SK-N-SH (cell line): ENCODE results near the gene COA4. TPM values are rescaled to one million over a fixed set of nuclear protein-coding genes. Genes with fewer than 3 reads are reported as not detected.

ENCODE experiments used
- CTCF ChIA-PET: fragments of 300-600, 350-600 bp; formaldehyde crosslinking; extraction: SDS; loops from one replicate; lab custom pipeline; 2021; lab: Yijun Ruan, JAX
- POLR2A ChIA-PET: fragments of 350-600 bp; sonication (Branson Sonifier 250); formaldehyde crosslinking; extraction: SDS; loops from one replicate; lab custom pipeline; 2020; ENCODE audit warnings: antibody characterized with exemption, inconsistent platforms; lab: Yijun Ruan, JAX
- DNase-seq: peaks from one replicate; pipeline ENCODE4 v3.0.0; 2012
- H2AFZ ChIP-seq: fragments of 200-600 bp; sonication (generic); 2 replicates; pipeline ENCODE4 v1.8.1; 2016; ENCODE audit warnings: antibody characterized with exemption, mild to moderate bottlenecking, low read depth
- H3F3A ChIP-seq: fragments of 200-600 bp; sonication (generic); replicated peaks from 2 replicates; pipeline ENCODE3; 2016; ENCODE audit warnings: antibody characterized with exemption, mild to moderate bottlenecking; ENCODE audit not compliant: insufficient read depth
- H3K27ac ChIP-seq, 2 experiments: fragments of 200-500 bp in 1 of 2; fragments of 200-600 bp in 1 of 2; sonication (Bioruptor generic) in 1 of 2; sonication (generic), shearing (Covaris generic) in 1 of 2; 2 replicates each; pipeline versions ENCODE4 v1.5.1 to v1.6.1; 2014 to 2016; ENCODE audit warnings: low read depth in 2 of 2, inconsistent platforms in 1 of 2, low read length in 1 of 2, mild to moderate bottlenecking in 1 of 2, mixed read lengths in 1 of 2
- H3K27me3 ChIP-seq: fragments of 200-600 bp; sonication (generic), shearing (Covaris generic); 2 replicates; pipeline ENCODE4 v1.6.1; 2016; ENCODE audit warnings: mixed run types; ENCODE audit not compliant: insufficient read depth
- H3K36me3 ChIP-seq, 2 experiments: fragments of 200-500 bp in 1 of 2; fragments of 200-600 bp in 1 of 2; sonication (Bioruptor generic) in 1 of 2; sonication (generic) in 1 of 2; replicated peaks in 1 of 2; 2 replicates each; pipeline versions ENCODE3 to v1.5.1; 2014 to 2016; ENCODE audit warnings: low read length in 1 of 2, mild to moderate bottlenecking in 1 of 2; ENCODE audit not compliant: insufficient read depth in 2 of 2, control insufficient read depth in 1 of 2
- H3K4me1 ChIP-seq, 2 experiments: fragments of 200-500 bp in 1 of 2; fragments of 200-600 bp in 1 of 2; sonication (Bioruptor generic) in 1 of 2; sonication (generic), shearing (Covaris generic) in 1 of 2; 2 replicates each; pipeline versions ENCODE4 v1.5.1 to v1.6.1; 2014 to 2016; ENCODE audit warnings: low read depth in 1 of 2, low read length in 1 of 2, mixed run types in 1 of 2; ENCODE audit not compliant: insufficient read depth in 2 of 2, control insufficient read depth in 1 of 2
- H3K4me2 ChIP-seq: fragments of 200-600 bp; sonication (generic), shearing (Covaris generic); 2 replicates; pipeline ENCODE4 v1.6.1; 2017; ENCODE audit warnings: mixed run types
- H3K4me3 ChIP-seq, 2 experiments: fragments of 200-500 bp in 1 of 2; fragments of 200-600 bp in 1 of 2; sonication (Bioruptor generic) in 1 of 2; sonication (generic), shearing (Covaris generic) in 1 of 2; 2 replicates each; pipeline versions ENCODE4 v1.5.1 to v1.8.1; 2014 to 2016; ENCODE audit warnings: low read depth in 2 of 2, inconsistent platforms in 1 of 2, low read length in 1 of 2, mild to moderate bottlenecking in 1 of 2, mixed read lengths in 1 of 2, moderate library complexity in 1 of 2
- H3K79me2 ChIP-seq: fragments of 200-600 bp; sonication (generic); 2 replicates; pipeline ENCODE4 v1.8.1; 2017; ENCODE audit warnings: mild to moderate bottlenecking; ENCODE audit not compliant: insufficient read depth
- H3K9ac ChIP-seq: fragments of 200-600 bp; sonication (generic); 2 replicates; pipeline ENCODE4 v1.6.1; 2017; ENCODE audit warnings: mixed run types
- H3K9me2 ChIP-seq: fragments of 200-600 bp; sonication (generic); 2 replicates; pipeline ENCODE4 v1.6.1; 2017; ENCODE audit warnings: mixed run types
- H3K9me3 ChIP-seq: fragments of 200-600 bp; sonication (generic); 2 replicates; pipeline ENCODE4 v1.6.1; 2017; ENCODE audit warnings: mixed run types, mild to moderate bottlenecking, moderate library complexity
- H4K20me1 ChIP-seq: fragments of 200-600 bp; sonication (generic); 2 replicates; pipeline ENCODE4 v1.6.1; 2017; ENCODE audit warnings: mild to moderate bottlenecking, mixed run types; ENCODE audit not compliant: insufficient read depth
- CHD2 ChIP-seq: fragments of 150-350 bp; IDR thresholded peaks from 2 replicates; pipeline ENCODE4 v1.6.1; 2018; ENCODE audit warnings: low read length; ENCODE audit not compliant: partially characterized antibody
- ELF1 ChIP-seq: IDR thresholded peaks from 2 replicates; pipeline ENCODE4 v1.4.0; 2012
- EP300 ChIP-seq, 2 experiments: IDR thresholded peaks; 2 replicates each; pipeline versions ENCODE4 v1.4.0 to v1.6.1; 2012; ENCODE audit warnings: borderline replicate concordance in 1 of 2, low read depth in 1 of 2, low read length in 1 of 2
- EZH2phosphoT487 ChIP-seq: fragments of 200-600 bp; sonication (generic); IDR thresholded peaks from 2 replicates; pipeline ENCODE4 v1.6.1; 2017; ENCODE audit warnings: low read depth, mixed run types, mild to moderate bottlenecking, antibody characterized with exemption, moderate library complexity, borderline replicate concordance
- FOXM1 ChIP-seq: IDR thresholded peaks from 2 replicates; pipeline ENCODE4 v1.4.0; 2012; ENCODE audit warnings: low read depth, mild to moderate bottlenecking
- GATA2 ChIP-seq: sonication (generic); formaldehyde crosslinking; IDR thresholded peaks from 2 replicates; pipeline ENCODE4 v1.5.0; 2020; ENCODE audit warnings: mild to moderate bottlenecking, missing genetic modification reagents
- MXI1 ChIP-seq: IDR thresholded peaks from 2 replicates; pipeline ENCODE4 v1.6.1; 2012; ENCODE audit warnings: mild to moderate bottlenecking, low read depth, low read length, improper control_type of control experiment
- NFIC ChIP-seq: IDR thresholded peaks from 2 replicates; pipeline ENCODE4 v1.4.0; 2012; ENCODE audit warnings: borderline replicate concordance
- NRF1 ChIP-seq: IDR thresholded peaks from 2 replicates; pipeline ENCODE4 v1.6.1; 2012; ENCODE audit warnings: low read depth, mild to moderate bottlenecking, low read length
- POLR2AphosphoS5 ChIP-seq: IDR thresholded peaks from 2 replicates; pipeline ENCODE4 v1.6.1; 2012; ENCODE audit warnings: low read depth, low read length
- RAD21 ChIP-seq: IDR thresholded peaks from 2 replicates; pipeline ENCODE4 v1.6.1; 2012; ENCODE audit warnings: mild to moderate bottlenecking, low read length
- RCOR1 ChIP-seq: fragments of 150-350 bp; IDR thresholded peaks from 2 replicates; pipeline ENCODE4 v1.6.1; 2017; ENCODE audit warnings: antibody characterized with exemption, low read length
- RFX5 ChIP-seq: IDR thresholded peaks from 2 replicates; pipeline ENCODE4 v1.6.1; 2012; ENCODE audit warnings: mild to moderate bottlenecking, improper control_type of control experiment, low read length
- SIN3A ChIP-seq: IDR thresholded peaks from 2 replicates; pipeline ENCODE4 v1.6.1; 2012; ENCODE audit warnings: low read depth, mild to moderate bottlenecking, low read length, moderate library complexity, borderline replicate concordance
- SMC3 ChIP-seq: IDR thresholded peaks from 2 replicates; pipeline ENCODE4 v1.6.1; 2012; ENCODE audit warnings: low read depth, low read length, improper control_type of control experiment
- TAF1 ChIP-seq: IDR thresholded peaks from 2 replicates; pipeline ENCODE4 v1.6.1; 2012; ENCODE audit warnings: low read depth, mild to moderate bottlenecking, low read length, moderate library complexity, borderline replicate concordance
- TEAD4 ChIP-seq: IDR thresholded peaks from 2 replicates; pipeline ENCODE4 v1.4.0; 2012; ENCODE audit warnings: mild to moderate bottlenecking, borderline replicate concordance; ENCODE audit not compliant: insufficient read depth
- YY1 ChIP-seq: IDR thresholded peaks from 2 replicates; pipeline ENCODE4 v1.4.0; 2012; ENCODE audit warnings: low read depth, mild to moderate bottlenecking
- WGBS: methylation state at CpG from one replicate; pipeline ENCODE4 v1.1.6; 2017; ENCODE audit warnings: low lambda C conversion rate; 5-methylcytosine and 5-hydroxymethylcytosine counted together
- polyA plus RNA-seq, 3 experiments: library from polyadenylated mRNA; depleted of rRNA; stranded (reverse); fragments of >200 nt; gene quantifications; 2 replicates each; pipeline ENCODE4 v1.2.3, GENCODE V29; 2012
- TF ChIP-seq, protein P1 (sequence below): fragments of 150-350 bp; IDR thresholded peaks from 2 replicates; pipeline ENCODE4 v1.6.1; 2016; ENCODE audit warnings: mild to moderate bottlenecking, low read depth, low read length
- TF ChIP-seq, protein P2 (sequence below): IDR thresholded peaks from 2 replicates; pipeline ENCODE4; 2012
- TF ChIP-seq, protein P3 (sequence below): IDR thresholded peaks from 2 replicates; pipeline ENCODE4 v1.6.1; 2012; ENCODE audit warnings: mild to moderate bottlenecking, low read depth, low read length, moderate library complexity
- TF ChIP-seq, protein P4 (sequence below): IDR thresholded peaks from 2 replicates; pipeline ENCODE4 v1.4.0; 2012; ENCODE audit warnings: low read depth

Gene COA4
- polyA plus RNA-seq, 1 of the 3 experiments (the other 2 are of a cell fraction) = 171 TPM

DNA sequence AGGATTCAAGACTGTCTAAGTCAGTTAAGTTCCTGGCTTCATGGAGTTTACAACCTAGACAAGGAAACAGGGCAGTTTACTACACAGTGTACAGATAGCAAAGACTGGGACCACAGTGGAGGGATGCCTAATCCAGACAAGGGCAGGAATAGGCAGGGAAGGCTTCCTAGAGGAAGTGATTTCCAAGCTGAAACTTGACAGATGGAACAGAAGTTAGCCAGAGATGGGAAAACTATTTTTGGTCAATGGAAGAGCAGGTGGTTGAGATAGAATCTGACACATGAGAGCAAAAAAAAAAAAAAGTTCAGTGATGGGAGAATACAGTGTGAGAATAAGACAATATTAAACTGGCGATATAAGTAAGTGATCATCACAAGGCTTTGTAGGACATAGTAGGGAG, 1.3 kb downstream of the COA4 start:
- CTCF ChIA-PET = no interaction called here
- TF ChIP-seq YY1 = no peak
- no peak for TF ChIP-seq NRF1
- TF ChIP-seq TAF1 = no peak
- no peak for TF ChIP-seq RFX5
- no peak for TF ChIP-seq EZH2phosphoT487
- TF ChIP-seq TEAD4 = no peak
- TF ChIP-seq RAD21 = no peak
- TF ChIP-seq MXI1 = no peak
- no peak for TF ChIP-seq SMC3
- TF ChIP-seq, protein P1, sequence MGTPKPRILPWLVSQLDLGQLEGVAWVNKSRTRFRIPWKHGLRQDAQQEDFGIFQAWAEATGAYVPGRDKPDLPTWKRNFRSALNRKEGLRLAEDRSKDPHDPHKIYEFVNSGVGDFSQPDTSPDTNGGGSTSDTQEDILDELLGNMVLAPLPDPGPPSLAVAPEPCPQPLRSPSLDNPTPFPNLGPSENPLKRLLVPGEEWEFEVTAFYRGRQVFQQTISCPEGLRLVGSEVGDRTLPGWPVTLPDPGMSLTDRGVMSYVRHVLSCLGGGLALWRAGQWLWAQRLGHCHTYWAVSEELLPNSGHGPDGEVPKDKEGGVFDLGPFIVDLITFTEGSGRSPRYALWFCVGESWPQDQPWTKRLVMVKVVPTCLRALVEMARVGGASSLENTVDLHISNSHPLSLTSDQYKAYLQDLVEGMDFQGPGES = no peak
- TF ChIP-seq ELF1 = no peak
- no peak for TF ChIP-seq RCOR1
- TF ChIP-seq, protein P2, sequence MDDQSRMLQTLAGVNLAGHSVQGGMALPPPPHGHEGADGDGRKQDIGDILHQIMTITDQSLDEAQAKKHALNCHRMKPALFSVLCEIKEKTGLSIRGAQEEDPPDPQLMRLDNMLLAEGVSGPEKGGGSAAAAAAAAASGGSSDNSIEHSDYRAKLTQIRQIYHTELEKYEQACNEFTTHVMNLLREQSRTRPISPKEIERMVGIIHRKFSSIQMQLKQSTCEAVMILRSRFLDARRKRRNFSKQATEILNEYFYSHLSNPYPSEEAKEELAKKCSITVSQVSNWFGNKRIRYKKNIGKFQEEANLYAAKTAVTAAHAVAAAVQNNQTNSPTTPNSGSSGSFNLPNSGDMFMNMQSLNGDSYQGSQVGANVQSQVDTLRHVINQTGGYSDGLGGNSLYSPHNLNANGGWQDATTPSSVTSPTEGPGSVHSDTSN = no peak
- no peak for TF ChIP-seq EP300 (IDR thresholded peaks at IDR 0.05; ENCODE audit: borderline replicate concordance in 1 of 2, low read depth in 1 of 2, low read length in 1 of 2)
- TF ChIP-seq NFIC = no peak
- TF ChIP-seq, all 33 proteins: peak for 0
- Histone ChIP-seq H3K27me3 (no peaks in the 10 kb centered on the region), H4K20me1 (no peaks in the 10 kb centered on the region), H3K36me3 (peaks cover 20 to 53% of the 10 kb centered on the region in 2 experiments), H3K4me1 (peaks cover 0 to 4% of the 10 kb centered on the region in 2 experiments; a peak in 3 of 4 replicates), H3K4me2 (peak overlapping the region; percentile 87), H3K9me3 (no peaks in the 10 kb centered on the region), H3K79me2 (peaks cover 56% of the 10 kb centered on the region), H3K4me3 (peak overlapping the region; percentile 72 to 88), H3F3A (peaks cover 13% of the 10 kb centered on the region), H3K9me2 (no peaks in the 10 kb centered on the region), H3K27ac (peak overlapping the region in 1 of 2 experiments; percentile 94; a peak in 1 of 4 replicates), H2AFZ (no peak overlapping the region), H3K9ac (peak overlapping the region; percentile 81; the same call in 1 of the 2 replicates)
- WGBS = 91% methylated on average over 1 of the region's 1 CpG
- POLR2A ChIA-PET = interaction anchor here (0.8 kb wide), 1 partner anchor 87 kb away, joined by 5 read pairs; the partner anchor contains the start of gene MRPL48
- no peak for DNase-seq

DNA sequence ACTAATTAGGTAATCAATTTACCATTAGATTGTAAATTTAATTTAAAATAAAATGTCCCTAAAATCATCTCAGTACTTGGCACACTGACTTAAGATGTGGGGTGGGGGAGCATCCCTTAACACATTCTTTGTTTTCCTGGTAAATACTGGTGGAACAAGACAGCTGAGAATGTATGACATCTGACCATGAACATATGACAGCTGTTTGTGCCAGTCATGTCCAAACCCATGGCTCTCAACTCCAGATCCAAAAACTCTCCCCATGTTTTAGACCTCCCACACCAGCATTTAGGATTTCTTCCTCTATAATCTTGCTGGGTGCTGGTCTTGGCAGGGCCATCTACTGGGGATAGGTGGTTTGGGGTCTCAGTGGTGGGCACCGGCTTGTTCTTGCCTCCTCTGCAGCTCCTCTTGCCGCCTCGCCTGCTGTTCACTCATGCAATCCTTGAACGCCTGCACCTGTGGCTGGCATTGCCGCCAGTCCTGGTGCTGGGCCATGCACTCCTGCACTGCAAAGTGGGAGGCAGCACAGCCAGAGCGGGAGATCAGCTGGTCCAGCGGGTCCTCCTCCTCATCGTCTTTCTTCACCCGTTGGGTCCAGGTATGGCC, 3.8 kb downstream of the COA4 start:
- Histone ChIP-seq H3K9me3 (no peaks in the 10 kb centered on the region), H2AFZ (no peak overlapping the region), H3K79me2 (peaks cover 49% of the 10 kb centered on the region), H3K27ac (no peak overlapping the region), H3K9me2 (no peaks in the 10 kb centered on the region), H4K20me1 (no peaks in the 10 kb centered on the region), H3K4me2 (no peak overlapping the region), H3K27me3 (no peaks in the 10 kb centered on the region), H3K9ac (no peak overlapping the region), H3K4me3 (no peak overlapping the region), H3K36me3 (peaks cover 16 to 50% of the 10 kb centered on the region in 2 experiments), H3K4me1 (peaks cover 0 to 8% of the 10 kb centered on the region in 2 experiments; a peak in 3 of 4 replicates), H3F3A (peaks cover 30% of the 10 kb centered on the region)
- over 99% methylated on average over 9 of the region's 9 CpGs for WGBS
- ChIA-PET CTCF (no interaction called here), POLR2A (no interaction called here)
- DNase-seq = no peak
- TF ChIP-seq TAF1 = no peak
- TF ChIP-seq SIN3A = no peak
- TF ChIP-seq NRF1 = no peak
- TF ChIP-seq POLR2AphosphoS5 = no peak
- TF ChIP-seq RCOR1 = no peak
- TF ChIP-seq TEAD4 = no peak
- TF ChIP-seq, protein P3, sequence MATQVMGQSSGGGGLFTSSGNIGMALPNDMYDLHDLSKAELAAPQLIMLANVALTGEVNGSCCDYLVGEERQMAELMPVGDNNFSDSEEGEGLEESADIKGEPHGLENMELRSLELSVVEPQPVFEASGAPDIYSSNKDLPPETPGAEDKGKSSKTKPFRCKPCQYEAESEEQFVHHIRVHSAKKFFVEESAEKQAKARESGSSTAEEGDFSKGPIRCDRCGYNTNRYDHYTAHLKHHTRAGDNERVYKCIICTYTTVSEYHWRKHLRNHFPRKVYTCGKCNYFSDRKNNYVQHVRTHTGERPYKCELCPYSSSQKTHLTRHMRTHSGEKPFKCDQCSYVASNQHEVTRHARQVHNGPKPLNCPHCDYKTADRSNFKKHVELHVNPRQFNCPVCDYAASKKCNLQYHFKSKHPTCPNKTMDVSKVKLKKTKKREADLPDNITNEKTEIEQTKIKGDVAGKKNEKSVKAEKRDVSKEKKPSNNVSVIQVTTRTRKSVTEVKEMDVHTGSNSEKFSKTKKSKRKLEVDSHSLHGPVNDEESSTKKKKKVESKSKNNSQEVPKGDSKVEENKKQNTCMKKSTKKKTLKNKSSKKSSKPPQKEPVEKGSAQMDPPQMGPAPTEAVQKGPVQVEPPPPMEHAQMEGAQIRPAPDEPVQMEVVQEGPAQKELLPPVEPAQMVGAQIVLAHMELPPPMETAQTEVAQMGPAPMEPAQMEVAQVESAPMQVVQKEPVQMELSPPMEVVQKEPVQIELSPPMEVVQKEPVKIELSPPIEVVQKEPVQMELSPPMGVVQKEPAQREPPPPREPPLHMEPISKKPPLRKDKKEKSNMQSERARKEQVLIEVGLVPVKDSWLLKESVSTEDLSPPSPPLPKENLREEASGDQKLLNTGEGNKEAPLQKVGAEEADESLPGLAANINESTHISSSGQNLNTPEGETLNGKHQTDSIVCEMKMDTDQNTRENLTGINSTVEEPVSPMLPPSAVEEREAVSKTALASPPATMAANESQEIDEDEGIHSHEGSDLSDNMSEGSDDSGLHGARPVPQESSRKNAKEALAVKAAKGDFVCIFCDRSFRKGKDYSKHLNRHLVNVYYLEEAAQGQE = no peak
- TF ChIP-seq, protein P4, sequence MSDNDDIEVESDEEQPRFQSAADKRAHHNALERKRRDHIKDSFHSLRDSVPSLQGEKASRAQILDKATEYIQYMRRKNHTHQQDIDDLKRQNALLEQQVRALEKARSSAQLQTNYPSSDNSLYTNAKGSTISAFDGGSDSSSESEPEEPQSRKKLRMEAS = no peak
- TF ChIP-seq GATA2 (CRISPR knock-in tag) = no peak
- no peak for TF ChIP-seq ELF1
- TF ChIP-seq CHD2 = no peak
- TF ChIP-seq EP300 (IDR thresholded peaks at IDR 0.05; ENCODE audit: borderline replicate concordance in 1 of 2, low read depth in 1 of 2, low read length in 1 of 2) = no peak
- TF ChIP-seq FOXM1 = no peak
- TF ChIP-seq RFX5 = no peak
